Fibroblast of skin of scalp (primary cell): ENCODE data around the gene MYORG.

Experiments
- DNase-seq: peaks from one replicate; pipeline ENCODE4 v3.0.0-alpha.2; 2013

MYORG gene

DNA sequence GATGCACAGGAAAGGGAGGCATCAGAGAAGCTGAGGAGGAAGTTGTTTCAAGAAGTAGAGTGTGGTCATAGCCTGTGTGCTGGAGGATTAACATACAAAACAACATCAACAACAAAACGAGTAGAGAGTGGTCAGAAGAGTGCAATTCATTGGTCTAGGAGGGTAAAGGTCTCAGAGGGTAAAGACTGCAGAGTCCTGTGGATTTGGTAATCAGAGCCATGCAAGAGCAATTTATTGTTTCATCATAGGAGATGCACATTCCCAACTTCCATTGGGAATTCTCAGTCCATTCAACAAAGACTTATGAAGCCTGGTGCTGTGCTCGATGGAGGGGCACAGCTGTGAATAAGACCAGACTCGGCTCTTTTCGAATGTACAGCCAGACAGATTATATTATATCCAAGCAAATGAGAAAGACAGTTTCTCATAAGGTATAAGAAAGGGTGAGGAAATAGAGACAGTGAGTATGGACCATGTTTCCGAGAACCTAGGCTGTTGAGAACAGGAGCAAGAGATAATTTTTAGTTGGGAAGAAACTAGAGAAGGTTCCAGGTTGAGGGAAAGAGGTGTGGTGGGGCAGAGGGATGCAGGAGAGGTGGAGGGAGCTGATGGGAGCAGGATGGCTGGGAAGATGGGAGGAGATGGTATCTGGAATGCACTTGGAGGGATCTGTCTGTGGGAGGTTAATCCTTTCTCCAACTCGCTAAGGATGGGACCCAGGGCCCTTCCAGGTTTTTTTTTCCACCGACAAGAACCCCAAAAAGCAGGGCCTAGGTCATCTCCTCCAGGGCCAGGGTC, 7.9 kb upstream of the MYORG start:
- peak; percentile 28 for DNase-seq

DNA sequence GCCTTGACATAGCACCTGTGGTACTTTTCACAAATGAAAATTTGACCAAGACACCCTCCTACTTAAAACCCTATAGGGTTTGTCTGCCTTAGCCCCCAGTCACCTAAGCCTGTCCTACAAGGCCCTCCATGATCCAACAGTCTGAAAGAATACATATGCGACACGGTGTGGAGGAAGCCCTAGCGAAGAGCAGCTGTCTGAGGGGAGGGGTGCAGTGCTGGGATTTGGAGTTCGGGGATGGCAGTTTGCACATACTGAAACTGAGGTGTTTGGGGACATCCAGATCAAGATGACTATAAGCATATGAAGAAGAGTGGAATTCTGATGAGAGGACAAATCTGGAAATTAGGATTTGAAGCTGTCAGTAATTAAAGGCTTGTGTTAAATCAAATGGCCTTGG, 7.2 kb upstream of the MYORG start:
- DNase-seq = no peak

DNA sequence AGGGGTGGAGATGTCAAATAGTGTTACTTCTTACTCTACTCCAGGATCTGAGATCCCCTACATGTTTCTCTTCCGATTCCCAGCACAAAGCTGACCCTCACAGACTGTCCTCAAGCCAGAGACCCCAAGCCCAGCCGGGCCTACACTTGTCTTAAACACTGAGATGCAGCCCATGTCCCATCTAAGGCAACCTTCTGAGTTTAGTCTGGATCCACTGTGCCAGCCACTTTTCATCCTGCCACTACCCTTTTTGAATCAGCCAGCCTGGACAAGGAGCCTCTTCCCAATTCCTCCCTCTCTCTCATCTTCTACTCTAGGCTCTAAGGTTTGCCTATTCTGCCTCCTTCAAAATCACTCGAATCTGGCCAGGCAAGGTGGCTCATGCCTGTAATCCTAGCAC, 6.2 kb upstream of the MYORG start:
- DNase-seq = no peak

DNA sequence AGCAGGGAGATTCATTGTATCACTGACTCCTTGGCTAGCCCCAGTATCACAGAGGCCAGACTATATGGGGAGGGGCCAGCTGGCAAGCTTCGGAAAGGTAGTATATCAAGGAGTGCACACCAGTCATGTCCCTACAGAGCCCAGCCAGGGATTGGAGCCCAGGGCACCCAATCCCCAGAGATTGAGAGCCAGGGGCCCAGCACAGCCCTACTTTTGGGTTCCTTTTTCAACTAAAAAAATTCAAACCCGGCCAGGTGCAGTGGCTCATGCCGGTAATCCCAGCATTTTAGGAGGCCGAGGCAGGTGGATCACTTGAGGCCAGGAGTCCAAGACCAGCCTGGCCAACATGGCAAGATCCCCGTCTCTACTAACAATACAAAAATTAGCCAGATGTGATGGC, 5.4 kb upstream of the MYORG start:
- DNase-seq = no peak

DNA sequence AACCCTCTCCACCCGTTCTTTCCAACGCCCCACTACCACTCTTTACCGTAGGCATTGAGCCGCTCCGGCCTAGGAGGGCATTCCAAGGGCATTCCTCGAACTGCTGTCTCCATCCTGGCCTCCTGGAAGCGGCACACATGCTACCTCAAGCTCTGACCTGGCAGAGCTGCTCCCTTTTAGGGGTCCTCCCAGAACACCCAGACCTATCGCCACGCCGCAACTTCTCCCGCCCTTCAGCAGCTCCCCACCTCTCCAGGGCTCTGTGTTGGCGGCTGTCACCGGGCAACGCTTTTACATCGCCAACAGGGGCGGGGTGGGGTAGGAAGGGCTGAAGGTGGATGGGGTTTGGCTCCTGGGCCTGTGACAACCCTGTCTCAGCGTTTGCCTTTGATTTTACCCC, 4.6 kb upstream of the MYORG start:
- no peak for DNase-seq

GRCh38 chr9:34380511-34381315, 4.0 kb upstream of the MYORG start:
- peak; percentile 79 for DNase-seq

- DNase-seq = no peak
Observed at GRCh38 chr9:34380034-34380510, 3.4 kb upstream of the MYORG start.

GRCh38 chr9:34379334-34380033, 2.8 kb upstream of the MYORG start:
- peak; percentile 73 for DNase-seq

GRCh38 chr9:34378376-34379060, 1.8 kb upstream of the MYORG start:
- no peak for DNase-seq

DNA sequence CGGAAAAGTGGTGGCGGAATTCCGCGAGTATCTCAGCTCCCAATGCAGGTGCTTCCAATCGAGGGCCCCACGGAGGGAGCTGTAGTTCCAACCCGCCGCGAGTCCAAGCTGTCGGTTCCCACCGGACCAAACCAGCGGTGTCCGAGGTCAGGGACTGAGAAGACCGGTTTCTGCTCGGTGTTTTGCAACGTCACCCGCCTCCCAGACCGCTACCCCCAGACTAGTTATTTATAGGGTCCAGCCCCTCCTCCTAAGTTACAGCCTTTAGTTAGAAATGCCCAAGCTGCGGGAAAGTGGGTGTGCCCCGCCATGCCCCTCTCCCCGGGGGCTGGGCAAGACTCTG, 677 bp upstream of the MYORG start:
- no peak for DNase-seq

DNA sequence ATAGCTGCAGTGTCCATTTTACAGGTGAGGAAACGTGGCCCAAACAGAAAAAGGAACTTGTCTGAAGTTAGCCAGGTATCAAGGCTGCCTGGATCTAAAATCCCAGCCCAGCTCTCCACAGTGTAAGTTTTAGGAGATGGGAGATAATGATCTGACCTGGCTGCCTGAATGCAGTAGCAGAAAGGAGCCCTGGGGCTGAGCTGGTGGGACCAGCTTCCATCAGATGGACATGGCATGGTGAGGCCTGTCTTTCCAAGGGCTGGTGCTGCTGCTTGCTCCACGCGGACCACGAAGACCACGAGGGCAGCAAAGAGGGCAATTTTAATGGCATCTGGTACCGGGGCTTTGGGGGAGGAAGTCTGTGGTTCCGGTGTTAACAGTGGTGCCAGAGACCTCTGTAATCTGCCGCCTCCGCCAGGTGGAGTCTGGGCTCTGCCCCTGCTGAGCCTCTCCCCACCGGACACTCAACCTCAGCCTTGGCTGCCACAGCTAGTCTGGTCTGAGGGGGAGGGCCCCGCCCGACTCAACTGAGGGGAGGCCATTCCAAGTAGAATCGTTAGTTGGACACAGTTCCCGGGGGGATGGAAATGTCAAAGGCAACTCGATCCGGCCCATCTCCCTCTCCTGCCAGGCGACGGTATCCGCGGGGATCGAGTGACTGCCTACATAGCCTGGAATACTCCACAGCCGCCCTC, 650 bp downstream of the MYORG start:
- DNase-seq = no peak

DNA sequence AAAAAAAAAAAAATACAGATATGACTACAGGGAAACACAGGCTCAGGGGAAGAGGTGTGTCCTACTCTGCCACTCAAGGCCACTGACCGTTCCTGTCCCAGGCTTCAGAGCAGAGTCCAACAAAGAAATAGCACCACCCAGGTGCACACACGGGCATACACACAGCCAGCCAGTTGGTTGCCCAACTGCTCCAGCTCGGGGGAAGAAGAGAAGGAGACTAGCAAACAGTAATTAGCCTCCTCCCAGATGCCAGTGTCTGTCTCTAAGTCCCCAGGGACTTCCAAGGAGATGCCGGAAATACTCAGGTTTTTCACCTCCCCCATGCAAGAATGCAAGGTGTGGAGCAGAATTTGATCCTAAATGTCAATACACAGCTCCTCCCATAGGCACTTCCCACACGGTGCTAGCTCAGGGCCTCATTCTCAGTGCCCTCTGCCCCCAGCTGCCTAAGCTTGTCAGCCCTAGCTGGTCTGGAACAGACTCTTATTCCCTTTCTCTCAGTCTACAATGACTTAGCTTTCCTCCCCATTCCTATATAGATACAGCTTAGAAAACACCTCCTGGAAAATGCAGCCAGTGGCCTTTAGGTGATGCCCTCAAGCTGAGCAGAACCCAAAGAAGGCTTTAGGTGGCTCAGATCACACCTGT, 1.7 kb downstream of the MYORG start:
- no peak for DNase-seq

GRCh38 chr9:34374339-34374738, 2.4 kb downstream of the MYORG start:
- no peak for DNase-seq

GRCh38 chr9:34373749-34374148, 2.9 kb downstream of the MYORG start:
- DNase-seq = no peak

GRCh38 chr9:34372467-34373011, 4.2 kb downstream of the MYORG start:
- no peak for DNase-seq

- DNase-seq = no peak
Observed at GRCh38 chr9:34371886-34372466, 4.7 kb downstream of the MYORG start.

DNA sequence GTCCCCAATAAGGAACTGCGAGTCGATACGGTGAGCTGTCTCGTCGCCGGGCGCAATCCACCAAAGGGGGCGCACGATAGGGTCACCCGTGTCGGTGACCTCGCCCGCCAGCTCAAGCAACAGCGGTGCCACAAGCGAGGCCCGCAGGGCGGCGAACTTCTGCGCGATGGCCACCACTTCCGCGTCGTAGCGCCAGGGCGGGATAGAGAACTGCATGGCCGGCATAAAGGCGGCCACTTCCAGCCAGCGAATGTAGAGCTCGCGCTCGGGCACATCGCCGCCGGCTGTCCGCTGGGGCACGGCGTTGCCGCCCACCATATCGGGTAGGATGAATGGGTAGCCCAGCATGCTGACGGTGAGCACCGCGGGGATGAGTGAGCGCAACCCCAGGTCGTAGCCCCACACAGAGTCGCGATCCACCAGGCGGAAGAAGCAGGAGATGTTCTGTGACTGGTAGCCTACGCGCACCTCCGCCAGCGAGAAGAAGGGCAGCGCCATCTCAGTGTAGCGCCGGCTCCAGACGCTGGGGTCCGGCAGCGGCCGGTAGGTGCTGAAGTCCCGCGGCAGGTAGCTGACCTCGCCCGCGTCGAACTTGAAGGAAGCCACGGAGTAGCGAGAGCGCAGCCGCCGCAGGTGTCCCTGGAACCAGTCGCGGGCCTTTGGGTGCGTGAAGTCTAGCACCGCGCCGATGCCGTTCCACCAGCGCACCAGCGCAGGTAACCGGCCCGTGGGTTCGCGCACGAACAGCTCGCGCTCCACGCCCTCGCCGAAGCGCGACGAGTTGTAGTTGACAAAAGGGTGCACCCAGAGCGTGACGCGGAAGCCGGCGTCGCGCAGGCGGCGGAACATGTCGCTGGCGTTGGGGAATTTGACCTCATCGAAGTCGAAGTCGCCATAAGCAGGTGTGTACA, 5.5 kb downstream of the MYORG start:
- DNase-seq = no peak

DNA sequence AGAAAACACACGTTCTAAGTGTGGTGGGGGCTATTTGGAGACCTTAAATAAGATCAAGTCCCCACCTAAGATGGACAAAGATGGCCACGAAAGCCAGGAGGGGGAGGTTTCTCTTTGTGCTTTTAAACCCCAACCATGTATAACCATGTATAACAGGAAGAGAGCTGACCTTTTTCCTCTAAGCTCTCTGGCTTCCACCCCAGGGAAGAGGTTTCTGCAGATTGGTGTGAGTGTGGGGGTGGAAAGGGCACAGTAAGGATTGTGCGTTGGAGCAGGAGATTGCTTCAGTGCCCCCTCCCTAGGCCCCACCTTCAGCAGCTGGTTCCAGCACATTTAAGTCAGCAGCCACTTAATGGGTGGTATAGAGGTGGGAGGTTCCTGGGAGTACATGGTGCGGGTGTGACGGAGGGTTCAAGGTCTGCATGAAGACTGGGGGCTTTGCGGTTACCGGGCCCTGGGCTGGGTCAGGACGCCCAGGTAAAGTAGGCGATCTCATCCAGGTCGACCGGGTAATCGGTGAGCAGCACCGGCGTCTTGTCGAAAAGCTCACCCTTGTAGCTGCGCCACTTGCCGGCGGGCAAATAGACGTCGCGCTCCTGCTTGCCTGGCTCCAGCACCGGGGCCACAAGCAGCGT, 6.2 kb downstream of the MYORG start:
- DNase-seq = no peak

- no peak for DNase-seq
Observed at GRCh38 chr9:34369636-34370035, 7.1 kb downstream of the MYORG start.
